Hindlimb muscle (tissue), 1 donor: Measurements from ENCODE around the gene SERINC4. TPM values are rescaled to one million over a fixed set of nuclear protein-coding genes. Genes with fewer than 3 reads are reported as not detected.

Experiments
- DNase-seq: peaks from one replicate; pipeline ENCODE4 v3.0.0-alpha.2; 2013
- polyA plus RNA-seq: library from polyadenylated mRNA; unstranded; fragments of 120-200 nt; gene quantifications from one replicate; pipeline ENCODE4 v1.2.1, GENCODE V29; 2013; ENCODE audit not compliant: insufficient read length

The SERINC4 gene
- polyA plus RNA-seq, 1 donor = 0.90 TPM

DNA sequence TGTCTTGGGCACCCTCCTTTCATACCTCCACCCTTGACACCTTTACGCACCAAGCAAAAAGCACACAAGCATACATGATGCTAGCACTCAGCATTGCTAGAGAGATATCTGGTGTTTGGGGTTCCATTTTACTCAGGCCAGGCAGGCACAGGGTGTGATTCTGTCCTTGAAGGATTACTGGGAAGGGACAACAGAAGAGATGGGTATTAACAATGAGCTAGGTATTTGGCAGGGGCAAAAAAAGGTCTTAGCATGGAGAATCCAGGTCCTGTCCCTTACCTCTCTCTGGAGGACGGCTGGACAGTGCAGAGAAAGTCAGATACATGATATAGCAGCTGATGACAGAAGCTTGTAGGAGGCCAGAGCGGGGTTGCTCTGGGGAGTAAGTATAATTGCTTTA, 3.5 kb downstream of the SERINC4 start:
- no peak for DNase-seq

DNA sequence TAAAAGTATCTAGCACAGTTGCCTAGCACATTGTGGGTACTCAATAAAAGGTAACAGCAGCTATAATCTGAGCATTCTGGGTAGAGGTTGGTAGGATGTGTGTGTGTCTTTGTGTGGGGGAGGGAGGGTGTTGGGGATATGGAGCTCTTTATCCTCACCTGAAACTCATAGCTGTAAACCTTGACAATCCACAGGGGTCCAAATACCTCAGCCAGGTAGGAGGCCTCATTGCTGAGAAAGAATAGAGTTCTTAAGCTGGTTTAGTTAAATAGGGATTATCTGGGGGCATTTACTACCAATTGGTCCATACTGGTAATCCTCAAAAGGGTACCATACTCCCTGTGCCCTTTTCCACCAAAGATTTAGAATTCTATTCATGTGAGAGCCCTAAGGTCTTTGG, 4.0 kb downstream of the SERINC4 start:
- no peak for DNase-seq

DNA sequence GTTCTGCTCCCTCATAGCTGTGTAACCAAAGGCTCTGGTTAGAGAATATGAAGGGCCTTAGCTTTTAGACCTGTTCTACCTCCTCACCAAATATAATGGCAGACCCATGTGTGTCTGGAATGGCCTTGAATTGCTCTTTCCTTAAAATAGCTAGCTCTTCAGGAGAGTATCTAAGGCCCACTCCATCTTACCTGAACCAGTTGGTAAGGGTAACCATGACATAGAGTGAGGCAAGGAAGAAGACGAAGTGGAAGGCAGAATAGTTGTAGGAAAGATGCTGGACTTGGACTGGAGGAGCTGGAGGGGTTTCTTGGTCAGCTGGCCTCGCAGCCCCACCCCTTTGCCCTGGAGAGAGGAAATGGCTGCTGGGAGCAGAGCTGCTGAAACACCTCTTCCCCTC, 4.8 kb downstream of the SERINC4 start:
- DNase-seq = no peak

DNA sequence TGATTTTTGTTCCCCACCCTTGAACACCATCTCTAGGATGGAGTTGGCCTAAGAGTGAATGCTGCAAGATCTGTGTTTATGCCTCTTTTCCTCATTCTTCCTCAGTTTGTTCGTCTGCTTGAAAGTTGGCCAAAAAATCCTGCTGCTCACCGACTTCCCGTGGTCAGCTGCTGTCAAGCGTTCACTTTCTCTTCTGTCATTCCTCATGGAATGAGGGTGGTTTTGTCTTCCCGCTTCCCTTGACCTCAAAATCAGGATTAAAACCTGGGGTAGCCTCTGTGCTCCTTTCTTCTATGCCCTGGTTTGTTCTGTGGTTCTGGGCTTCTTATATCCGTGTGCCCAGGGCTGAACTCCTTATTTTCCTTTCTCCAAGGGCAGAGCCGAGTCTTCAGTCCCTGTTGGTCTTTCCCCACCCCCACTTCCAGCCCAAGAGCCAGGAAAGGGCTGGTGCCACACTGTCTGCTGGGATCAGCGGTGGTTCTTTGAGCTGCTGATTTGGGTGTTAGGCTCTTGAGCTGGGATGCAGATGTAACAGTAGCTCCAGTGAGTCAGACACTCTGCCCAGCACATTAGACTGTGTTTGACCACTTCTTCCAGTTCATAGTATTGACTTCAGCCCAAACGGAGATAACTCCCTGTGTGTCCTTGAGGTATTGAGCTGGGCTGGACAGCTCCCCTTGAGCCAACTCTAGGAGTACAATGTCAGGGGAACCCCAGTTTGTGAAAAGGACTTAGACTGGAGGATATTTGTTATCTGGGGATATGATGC, 5.6 kb downstream of the SERINC4 start:
- DNase-seq = no peak

DNA sequence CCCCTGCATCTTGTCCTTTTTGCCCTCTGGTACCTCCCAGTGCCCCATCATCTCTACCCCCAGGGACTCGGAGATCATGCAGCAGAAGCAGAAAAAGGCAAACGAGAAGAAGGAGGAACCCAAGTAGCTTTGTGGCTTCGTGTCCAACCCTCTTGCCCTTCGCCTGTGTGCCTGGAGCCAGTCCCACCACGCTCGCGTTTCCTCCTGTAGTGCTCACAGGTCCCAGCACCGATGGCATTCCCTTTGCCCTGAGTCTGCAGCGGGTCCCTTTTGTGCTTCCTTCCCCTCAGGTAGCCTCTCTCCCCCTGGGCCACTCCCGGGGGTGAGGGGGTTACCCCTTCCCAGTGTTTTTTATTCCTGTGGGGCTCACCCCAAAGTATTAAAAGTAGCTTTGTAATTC, 6.4 kb downstream of the SERINC4 start:
- no peak for DNase-seq

DNA sequence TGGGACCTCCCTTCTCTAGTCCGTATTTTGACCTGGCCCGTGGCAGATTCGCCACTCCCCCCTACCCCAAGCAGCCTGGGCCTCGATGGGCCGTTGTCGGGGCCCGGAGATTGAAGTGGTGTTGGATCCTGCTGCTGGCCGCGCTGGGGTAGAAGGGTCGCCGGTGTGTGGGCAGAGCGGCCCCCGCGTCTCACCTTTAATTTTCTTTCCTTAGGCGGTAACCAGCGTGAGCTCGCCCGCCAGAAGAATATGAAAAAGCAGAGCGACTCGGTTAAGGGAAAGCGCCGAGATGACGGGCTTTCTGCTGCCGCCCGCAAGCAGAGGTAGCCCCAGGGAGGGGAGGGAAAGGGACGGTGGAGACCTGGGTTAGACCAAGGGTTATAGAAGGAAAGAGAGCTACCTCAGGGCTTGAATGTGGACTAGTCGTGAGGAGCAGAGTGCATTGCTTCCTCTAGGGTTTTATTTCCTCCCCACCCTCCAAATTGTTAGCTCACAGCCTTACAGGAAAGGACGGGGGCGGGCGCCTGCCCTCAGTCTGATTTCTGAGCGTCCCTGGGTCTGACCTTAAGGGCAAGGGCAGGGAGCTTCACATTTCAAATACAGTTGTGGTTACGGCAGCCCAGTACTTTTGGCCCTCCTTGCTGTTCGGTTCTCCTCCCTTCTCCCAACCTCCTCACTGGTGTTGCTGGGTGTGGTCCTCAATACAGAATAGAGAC, 7.1 kb downstream of the SERINC4 start:
- peak; percentile 30 for DNase-seq

DNA sequence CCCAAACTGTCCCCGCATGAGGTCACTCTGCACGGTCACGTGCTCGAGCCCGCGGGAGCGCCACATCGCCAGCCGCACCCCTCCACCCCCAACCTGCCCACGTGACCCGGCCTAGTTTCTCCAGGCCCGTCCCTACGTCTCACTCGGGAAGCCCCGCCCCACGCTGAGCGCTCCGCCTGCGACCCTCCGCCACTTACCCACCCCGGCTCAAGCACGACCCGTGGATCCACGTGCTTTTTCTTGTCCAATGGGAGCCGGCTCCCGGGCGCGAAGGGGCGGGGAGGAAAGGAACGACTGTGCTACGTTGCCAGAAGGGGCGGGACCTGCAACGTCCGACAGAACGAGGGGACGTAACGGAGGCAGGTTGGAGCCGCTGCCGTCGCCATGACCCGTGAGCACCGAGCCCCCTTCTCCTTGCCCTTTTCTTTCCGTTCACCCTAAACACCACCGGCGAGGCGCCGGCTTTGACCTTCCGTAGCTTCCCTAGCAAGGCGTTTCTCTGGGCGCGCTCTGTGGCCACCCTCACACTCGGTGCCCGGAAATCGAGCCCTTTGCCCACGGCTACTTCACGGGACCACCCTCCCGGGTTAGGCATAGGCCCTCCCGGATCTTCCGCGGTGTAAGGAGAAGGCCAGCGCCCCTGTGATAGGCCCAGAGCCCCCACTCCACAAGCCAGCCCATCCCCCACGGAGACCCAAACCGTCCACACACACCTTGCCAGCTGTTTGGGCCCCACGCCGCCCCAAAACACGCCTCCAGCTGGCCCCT, 7.8 kb downstream of the SERINC4 start, which contains the start of gene SERF2:
Gene SERF2 (plus strand): TSS at position 328 of the 768 bp plus-strand sequence. CDS start 57 bp downstream, at position 385.
- peak; percentile 100 for DNase-seq

DNA sequence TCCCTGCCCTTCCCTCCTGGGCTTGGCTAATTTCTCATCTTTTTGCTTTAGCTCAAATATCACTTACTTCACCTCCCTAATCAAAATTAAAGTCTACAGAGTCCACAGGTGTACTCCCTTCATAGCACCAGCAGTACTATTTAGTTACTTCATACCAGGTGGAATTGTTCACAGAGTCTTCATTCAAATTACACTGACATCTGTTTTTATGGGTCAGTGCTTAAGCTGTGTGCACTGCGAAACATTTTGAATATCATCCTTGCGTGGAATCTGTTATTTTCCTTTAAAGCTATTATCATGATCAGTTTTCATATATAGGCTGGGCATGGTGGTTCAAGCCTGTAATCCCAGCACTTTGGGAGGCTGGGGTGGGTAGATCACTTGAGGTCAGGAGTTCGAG, 10.6 kb downstream of the SERINC4 start:
- DNase-seq = no peak

DNA sequence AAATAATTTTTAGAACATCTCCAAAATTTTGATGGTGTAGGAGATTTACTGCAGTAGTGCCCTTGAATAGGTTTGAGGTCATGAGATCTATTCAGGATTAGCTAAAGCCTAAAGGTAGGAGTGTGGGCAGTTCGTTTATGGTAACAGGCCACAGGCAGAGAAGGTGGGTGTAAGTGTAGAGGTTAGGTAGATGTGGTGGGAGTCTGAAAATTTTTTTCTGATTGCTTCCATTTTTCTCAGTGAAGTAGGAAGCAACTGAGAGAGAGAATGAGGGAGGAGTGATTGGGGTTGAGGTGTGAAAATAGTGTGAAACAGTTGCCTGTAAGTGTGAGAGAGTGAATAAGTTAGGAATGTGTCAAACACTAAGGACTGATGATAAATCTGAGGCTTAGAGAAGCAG, 21.0 kb downstream of the SERINC4 start:
- DNase-seq = no peak

DNA sequence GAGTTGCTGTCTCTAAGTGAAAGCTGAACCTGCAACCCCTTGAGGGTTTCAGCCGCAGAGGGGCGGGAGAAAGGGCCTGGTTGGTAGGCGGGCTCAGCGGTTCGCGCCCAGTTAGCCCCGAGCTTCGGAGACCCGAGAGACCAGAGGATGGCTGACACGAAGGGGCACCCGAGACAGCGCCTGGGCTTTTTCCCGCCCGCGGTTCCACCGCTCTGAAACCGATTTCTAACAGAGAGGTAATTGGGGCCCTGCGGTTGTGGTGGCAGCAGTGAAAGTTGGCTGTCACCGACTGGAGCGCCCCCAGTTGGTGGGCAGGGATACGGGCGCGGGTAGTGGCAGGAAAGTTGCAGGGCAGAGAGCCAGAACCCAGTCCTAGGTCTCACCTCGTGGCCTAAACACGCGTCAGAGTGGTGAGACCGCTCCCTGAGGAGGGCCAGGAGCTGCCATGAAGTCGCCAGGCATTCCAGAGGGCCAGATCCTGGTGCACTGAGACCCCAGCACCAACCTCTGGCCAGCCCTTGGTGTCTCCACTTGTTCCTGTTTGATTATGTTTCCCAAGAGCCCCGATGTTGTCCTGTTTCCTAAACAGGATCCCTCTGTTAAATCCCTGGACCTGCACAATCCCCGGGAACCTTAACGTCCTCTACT, 22.6 kb downstream of the SERINC4 start:
- DNase-seq = peak; percentile 78

DNA sequence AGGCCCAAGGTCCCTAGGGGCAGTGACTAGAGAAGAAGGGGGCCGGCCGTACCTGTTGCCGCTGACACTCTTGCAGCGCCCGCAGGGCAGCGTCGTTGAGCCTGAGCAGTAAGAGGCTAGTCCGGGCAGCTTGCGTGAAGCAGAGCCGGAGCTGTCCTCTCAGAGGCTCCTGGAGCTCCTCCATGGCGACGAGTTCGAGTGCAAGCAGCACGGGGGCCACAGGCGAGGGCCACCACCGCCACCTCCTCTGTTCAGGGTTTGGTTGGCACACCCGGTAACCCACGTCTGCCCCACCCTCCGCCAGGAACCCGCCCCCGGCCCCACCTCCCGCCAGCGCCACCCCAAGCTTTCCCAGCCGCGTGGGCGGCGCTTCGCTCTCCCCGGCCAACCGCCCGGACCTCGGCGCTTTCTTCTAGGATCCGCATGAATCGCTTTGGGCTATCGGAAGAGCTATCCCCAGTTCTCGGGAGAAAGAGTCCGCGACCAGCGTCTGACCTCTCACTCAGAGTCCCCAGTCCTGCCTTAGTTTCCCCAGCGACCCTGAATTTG, 23.2 kb downstream of the SERINC4 start, which contains the start of gene ELL3:
Gene ELL3 (minus strand): TSS at position 249 of the 549 bp plus-strand sequence. CDS start 65 bp downstream, at position 184.
- no peak for DNase-seq

DNA sequence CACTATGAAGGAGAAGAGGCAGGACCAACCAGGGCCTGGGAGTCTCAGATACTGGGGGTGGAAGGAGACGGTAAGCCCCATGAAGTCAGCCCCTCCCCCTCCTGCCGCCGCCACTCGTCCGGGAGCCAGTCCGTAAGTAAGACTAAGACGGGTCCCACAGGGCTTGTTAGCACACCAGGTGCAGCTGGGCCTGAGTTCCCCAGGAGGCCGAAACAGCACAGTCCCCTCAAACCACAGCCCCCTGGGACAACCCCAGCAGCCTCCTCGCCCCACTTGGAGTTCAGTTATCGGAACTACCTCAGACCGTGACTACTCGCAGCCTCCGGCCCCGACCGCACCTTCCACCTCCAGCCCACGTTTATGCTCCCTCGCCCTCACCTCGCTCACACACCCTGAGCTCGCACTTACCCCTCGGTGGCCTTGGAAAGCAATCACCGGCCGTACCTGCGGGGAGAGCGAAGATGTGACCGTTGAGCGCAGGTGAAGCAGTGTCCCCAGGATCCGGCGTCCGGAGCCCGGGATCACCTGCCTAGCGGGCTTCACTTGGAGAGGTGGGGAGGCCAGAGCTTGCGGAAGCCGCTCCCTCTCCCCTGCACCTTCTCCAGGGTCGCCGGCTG, 23.8 kb downstream of the SERINC4 start:
- no peak for DNase-seq

DNA sequence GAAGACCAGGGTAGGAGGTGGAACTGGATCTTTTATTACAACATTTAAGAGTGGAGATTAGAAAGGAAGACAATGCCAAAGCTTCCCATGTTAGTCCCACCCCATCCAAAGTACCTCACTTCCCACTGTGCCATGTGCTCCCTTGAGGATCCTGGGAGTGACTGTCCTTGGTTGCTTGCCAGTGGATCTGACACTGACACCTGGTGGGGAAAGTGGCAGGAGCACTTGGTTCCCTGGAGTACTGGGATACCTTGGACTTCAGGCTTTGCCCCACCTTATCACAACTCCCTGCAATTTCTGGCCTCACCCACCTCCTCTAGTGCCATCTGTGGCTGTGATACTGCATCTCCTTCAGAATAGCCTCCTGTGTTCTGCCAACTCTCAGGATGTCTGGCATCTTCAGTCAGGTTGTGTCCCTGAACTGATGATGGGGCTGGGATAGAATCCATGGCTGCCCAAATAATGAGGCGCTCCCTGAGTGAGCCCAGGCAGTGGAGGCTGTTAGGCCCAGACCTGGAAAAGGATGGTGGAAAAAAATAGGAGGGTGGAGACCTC, 24.5 kb downstream of the SERINC4 start:
- DNase-seq = no peak

DNA sequence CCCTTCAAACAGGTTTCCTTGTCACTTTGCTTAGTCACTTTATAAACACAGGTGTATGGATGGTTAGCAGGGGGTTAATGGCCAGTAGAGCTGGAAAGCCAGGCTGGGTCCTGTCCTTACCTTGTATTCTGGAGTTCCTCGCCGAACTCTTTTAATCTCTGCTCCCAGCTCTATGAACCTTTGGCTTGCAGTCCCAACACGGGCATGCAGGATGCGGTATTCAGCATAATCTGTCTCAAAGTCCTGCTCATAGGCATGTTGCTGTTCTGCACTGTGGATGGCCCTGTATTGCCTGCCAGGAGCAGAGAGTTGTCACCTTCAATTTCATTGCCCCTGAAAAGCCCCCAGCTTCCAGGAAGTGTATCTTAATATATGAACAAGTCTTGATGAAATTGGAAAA, 26.0 kb downstream of the SERINC4 start:
- DNase-seq = no peak

DNA sequence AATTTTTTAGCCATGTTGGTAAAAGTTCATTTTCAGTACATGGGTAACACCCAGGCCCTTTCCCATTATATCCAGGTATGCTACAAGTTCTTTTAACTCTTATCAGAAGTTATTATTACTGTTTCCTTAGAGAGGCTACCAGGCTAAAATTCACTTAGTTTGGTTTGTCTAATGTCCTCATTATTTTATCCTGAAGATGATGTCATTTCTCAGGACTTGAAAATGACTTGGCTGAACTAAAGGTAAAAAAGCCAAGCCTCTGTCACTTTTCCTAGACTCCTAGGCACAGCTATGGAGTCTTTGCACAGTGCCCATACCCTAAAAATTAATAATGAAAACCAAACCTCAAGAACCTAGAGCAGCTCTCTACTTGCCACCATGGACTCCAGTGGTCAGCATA, 27.4 kb downstream of the SERINC4 start:
- DNase-seq = no peak

DNA sequence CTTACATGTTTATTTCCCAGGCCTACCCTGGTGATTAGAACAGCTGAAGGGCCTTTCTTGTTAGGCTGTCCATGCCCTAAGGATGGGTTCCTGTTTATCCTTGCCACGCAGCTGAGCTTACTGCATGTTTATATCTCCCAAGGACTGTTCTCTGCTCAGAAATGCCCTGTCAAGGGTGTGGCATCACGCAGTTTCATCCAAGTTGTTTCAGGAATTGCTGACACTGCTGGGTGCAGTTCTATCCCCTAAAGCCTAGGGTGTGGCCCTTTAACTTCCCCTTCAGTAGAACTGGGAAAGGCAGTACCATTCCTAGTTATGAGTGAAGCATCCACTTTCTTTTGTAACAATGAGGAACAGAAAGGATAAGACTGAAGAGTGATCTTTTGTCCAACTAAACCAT, 28.2 kb downstream of the SERINC4 start:
- no peak for DNase-seq

DNA sequence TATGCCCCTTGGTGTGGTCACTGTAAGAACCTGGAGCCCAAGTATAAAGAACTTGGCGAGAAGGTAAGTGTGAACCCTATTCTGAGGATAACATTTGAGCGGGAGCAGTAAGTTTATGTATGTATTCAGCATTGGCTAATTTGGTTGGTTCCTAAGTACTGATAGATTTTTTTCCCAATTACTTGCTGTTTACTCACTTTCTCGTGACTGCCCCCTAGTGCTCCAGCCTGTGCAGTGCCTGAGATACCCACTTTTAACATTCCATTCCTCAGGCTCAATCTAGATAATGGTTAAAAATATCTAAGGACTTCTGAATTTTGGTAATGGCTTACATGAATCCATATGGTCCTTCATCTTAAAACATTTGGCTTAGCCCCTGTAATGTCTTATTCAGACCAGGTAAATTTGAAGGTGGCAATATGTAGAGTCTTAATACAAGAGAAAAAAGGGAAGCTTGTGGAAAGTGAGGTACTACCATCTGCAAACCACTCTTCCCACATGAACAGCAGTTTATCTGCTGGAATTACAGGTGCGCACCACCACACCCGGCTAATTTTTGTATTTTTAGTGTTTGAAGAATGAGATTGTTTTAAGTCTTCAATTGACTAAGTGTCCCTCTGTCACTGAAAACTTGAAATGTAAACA, 30.3 kb downstream of the SERINC4 start:
- DNase-seq = no peak

DNA sequence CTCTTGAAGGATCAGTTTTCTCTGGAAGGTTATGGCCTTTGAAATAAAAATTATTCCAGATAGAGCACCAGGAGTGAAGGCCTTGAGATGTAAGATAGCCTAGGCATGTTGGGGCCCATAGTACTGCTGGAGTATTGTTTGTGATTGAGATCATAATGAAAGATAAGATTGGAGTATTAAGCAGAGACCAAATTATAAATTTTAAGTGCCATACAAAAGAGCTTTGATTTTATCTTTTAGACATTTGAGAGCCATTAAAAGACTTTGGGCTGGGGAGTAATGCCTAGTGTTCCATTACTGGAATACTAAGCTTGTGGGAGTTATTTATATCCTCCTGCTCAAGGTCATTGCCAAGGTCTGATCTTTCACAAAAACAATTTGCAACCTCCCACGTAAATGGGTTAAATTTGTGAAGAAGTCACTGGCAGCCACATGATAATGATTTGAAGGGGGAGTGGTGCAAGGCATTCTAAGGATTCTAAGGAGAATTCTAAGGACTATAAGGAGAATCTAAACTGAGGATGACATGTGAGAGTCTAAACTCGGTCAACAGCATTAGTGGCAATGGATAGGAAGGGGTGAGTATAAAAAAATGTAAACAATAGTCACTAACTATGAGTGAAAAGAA, 36.1 kb downstream of the SERINC4 start:
- DNase-seq = no peak

DNA sequence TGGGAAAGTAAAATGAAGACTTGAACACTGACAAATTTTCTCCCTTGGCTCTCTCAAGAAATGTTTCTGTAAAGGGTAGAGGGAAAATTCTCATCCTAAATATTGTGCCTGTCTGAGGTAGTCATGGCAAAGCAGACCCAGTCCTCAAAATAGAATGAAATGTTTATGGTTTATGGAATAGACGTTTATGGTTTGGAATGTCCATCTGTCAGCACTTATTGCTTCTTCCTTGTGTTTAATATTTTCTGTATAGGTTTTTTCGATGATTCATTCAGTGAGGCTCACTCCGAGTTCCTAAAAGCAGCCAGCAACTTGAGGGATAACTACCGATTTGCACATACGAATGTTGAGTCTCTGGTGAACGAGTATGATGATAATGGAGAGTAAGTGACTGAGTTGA, 37.2 kb downstream of the SERINC4 start:
- DNase-seq = no peak

DNA sequence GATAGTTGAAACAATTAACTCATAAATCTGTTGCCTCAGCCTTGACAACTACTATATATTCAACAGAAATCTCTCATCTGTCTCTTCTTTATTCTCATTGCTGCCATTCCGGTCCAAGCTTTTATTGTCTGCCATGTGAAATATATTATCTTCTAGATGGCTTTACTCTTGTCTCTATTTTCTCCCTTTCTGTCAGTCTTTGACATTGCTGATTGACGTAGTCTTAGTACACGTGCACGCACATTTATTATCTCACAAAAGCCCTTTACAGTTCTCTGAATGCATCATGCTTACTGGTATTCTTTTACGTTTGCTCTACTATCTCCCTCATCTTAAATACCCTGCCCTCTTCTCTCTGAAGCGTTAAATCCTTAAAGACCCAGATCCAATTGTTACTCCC, 48.1 kb downstream of the SERINC4 start:
- no peak for DNase-seq
